ACC112 (cell line): Measurements from ENCODE around the gene VWA3B.
"Not testable (repeated sequence)": the region's sequence is repeated elsewhere in the genome, so short reads cannot be mapped to it uniquely, and the experiment has no call there.

Experiments used
- H2AFZ ChIP-seq: fragments of 200-600 bp; sonication (generic); one replicate; pipeline ENCODE4 v1.6.0; 2017; ENCODE audit warnings: antibody characterized with exemption, low read length; ENCODE audit not compliant: unreplicated experiment
- H3K27ac ChIP-seq: fragments of 200-600 bp; sonication (generic); 2 replicates; pipeline ENCODE4 v1.5.1; 2014; ENCODE audit warnings: low read depth, mild to moderate bottlenecking, antibody characterized with exemption, low read length, moderate library complexity
- H3K27me3 ChIP-seq: fragments of 200-600 bp; sonication (generic); 2 replicates; pipeline ENCODE4 v1.6.1; 2014; ENCODE audit warnings: mild to moderate bottlenecking, antibody characterized with exemption, low read length, moderate library complexity, mixed read lengths; ENCODE audit not compliant: insufficient read depth
- H3K36me3 ChIP-seq: fragments of 200-600 bp; sonication (generic); 2 replicates; pipeline ENCODE4 v1.6.1; 2016; ENCODE audit warnings: mild to moderate bottlenecking, antibody characterized with exemption, low read length, moderate library complexity, mixed read lengths; ENCODE audit not compliant: insufficient read depth
- H3K4me1 ChIP-seq: fragments of 200-600 bp; sonication (generic); one replicate; pipeline ENCODE4 v1.6.1; 2016; ENCODE audit warnings: low read length, mixed read lengths; ENCODE audit not compliant: insufficient read depth, unreplicated experiment, control insufficient read depth
- H3K4me3 ChIP-seq: fragments of 200-600 bp; sonication (generic); 2 replicates; pipeline ENCODE4 v1.5.1; 2014; ENCODE audit warnings: mild to moderate bottlenecking, low read depth, low read length
- H3K79me2 ChIP-seq: fragments of 200-600 bp; sonication (generic); one replicate; pipeline ENCODE4 v1.6.0; 2016; ENCODE audit warnings: low read length; ENCODE audit not compliant: control insufficient read depth, unreplicated experiment, insufficient read depth

VWA3B gene

GRCh38 chr2:98114643-98115330 lies 27.8 kb downstream of the VWA3B start:
- peaks cover 45% of the 10 kb centered on the region for H3K27me3 ChIP-seq
- no peak overlapping the region for H2AFZ ChIP-seq
- no peak overlapping the region for H3K27ac ChIP-seq
- peaks cover 4% of the 10 kb centered on the region for H3K4me1 ChIP-seq
- H3K79me2 ChIP-seq, result no peaks in the 10 kb centered on the region
- H3K36me3 ChIP-seq, result no peaks in the 10 kb centered on the region
- no peak overlapping the region for H3K4me3 ChIP-seq

- Histone ChIP-seq H3K27ac (no peak overlapping the region), H3K79me2 (no peaks in the 10 kb centered on the region), H2AFZ (no peak overlapping the region), H3K4me3 (no peak overlapping the region), H3K36me3 (no peaks in the 10 kb centered on the region), H3K27me3 (peaks cover 60% of the 10 kb centered on the region), H3K4me1 (peaks cover 4% of the 10 kb centered on the region)
Measured at GRCh38 chr2:98118161-98118560, 31.2 kb downstream of the VWA3B start.

GRCh38 chr2:98118852-98119251 lies 31.9 kb downstream of the VWA3B start:
- Histone ChIP-seq H3K27ac (no peak overlapping the region), H3K36me3 (no peaks in the 10 kb centered on the region), H3K4me3 (no peak overlapping the region), H2AFZ (no peak overlapping the region), H3K79me2 (no peaks in the 10 kb centered on the region), H3K4me1 (peaks cover 4% of the 10 kb centered on the region), H3K27me3 (peaks cover 62% of the 10 kb centered on the region)

- Histone ChIP-seq H3K4me1 (peaks cover 4% of the 10 kb centered on the region), H3K27ac (no peak overlapping the region)
Measured at GRCh38 chr2:98121149-98121548, 34.2 kb downstream of the VWA3B start.

GRCh38 chr2:98122524-98122923 lies 35.6 kb downstream of the VWA3B start:
- peaks cover 8% of the 10 kb centered on the region for H3K4me1 ChIP-seq
- no peak overlapping the region for H3K27ac ChIP-seq
- no peaks in the 10 kb centered on the region for H3K36me3 ChIP-seq
- no peak overlapping the region for H2AFZ ChIP-seq
- peaks cover 79% of the 10 kb centered on the region for H3K27me3 ChIP-seq
- H3K79me2 ChIP-seq, result no peaks in the 10 kb centered on the region
- H3K4me3 ChIP-seq, result no peak overlapping the region

More at GRCh38 chr2:98121149-98121548, 34.2 kb downstream of the VWA3B start:
- H3K36me3 ChIP-seq, result no peaks in the 10 kb centered on the region
- no peaks in the 10 kb centered on the region for H3K79me2 ChIP-seq
- H2AFZ ChIP-seq, result no peak overlapping the region
- peaks cover 70% of the 10 kb centered on the region for H3K27me3 ChIP-seq
- no peak overlapping the region for H3K4me3 ChIP-seq

GRCh38 chr2:98123286-98123685 lies 36.3 kb downstream of the VWA3B start:
- Histone ChIP-seq H2AFZ (no peak overlapping the region), H3K4me3 (no peak overlapping the region), H3K4me1 (peaks cover 4% of the 10 kb centered on the region), H3K27me3 (peaks cover 87% of the 10 kb centered on the region), H3K36me3 (no peaks in the 10 kb centered on the region), H3K79me2 (no peaks in the 10 kb centered on the region), H3K27ac (no peak overlapping the region)

GRCh38 chr2:98126061-98126460 lies 39.1 kb downstream of the VWA3B start:
- no peak overlapping the region for H3K4me3 ChIP-seq
- H2AFZ ChIP-seq, result no peak overlapping the region
- no peaks in the 10 kb centered on the region for H3K36me3 ChIP-seq
- no peaks in the 10 kb centered on the region for H3K79me2 ChIP-seq
- H3K27ac ChIP-seq, result no peak overlapping the region
- peaks cover 82% of the 10 kb centered on the region for H3K27me3 ChIP-seq
- peaks cover 4% of the 10 kb centered on the region for H3K4me1 ChIP-seq

GRCh38 chr2:98127229-98127989 lies 40.4 kb downstream of the VWA3B start:
- H3K27me3 ChIP-seq, result peaks cover 82% of the 10 kb centered on the region
- no peak overlapping the region for H3K27ac ChIP-seq
- H3K79me2 ChIP-seq, result no peaks in the 10 kb centered on the region
- H3K4me1 ChIP-seq, result peaks cover 4% of the 10 kb centered on the region
- no peak overlapping the region for H3K4me3 ChIP-seq
- no peaks in the 10 kb centered on the region for H3K36me3 ChIP-seq
- H2AFZ ChIP-seq, result no peak overlapping the region

GRCh38 chr2:98128556-98129109 lies 41.7 kb downstream of the VWA3B start:
- no peaks in the 10 kb centered on the region for H3K79me2 ChIP-seq
- H2AFZ ChIP-seq, result no peak overlapping the region
- H3K36me3 ChIP-seq, result no peaks in the 10 kb centered on the region
- H3K27me3 ChIP-seq, result peaks cover 82% of the 10 kb centered on the region
- no peak overlapping the region for H3K4me3 ChIP-seq
- no peak overlapping the region for H3K27ac ChIP-seq
- H3K4me1 ChIP-seq, result peaks cover 4% of the 10 kb centered on the region

GRCh38 chr2:98130073-98130472 lies 43.1 kb downstream of the VWA3B start:
- not testable (repeated sequence) for H3K4me1 ChIP-seq, H2AFZ ChIP-seq, H3K27ac ChIP-seq, H3K79me2 ChIP-seq, H3K36me3 ChIP-seq, H3K4me3 ChIP-seq
- peaks cover 71% of the 10 kb centered on the region for H3K27me3 ChIP-seq
